Measurements from ENCODE around the gene FAM135A. TPM values are rescaled to one million over a fixed set of nuclear protein-coding genes. Genes with fewer than 3 reads are reported as not detected.

The FAM135A gene
- total RNA-seq, 1 experiment from 2014 or later = 16.0 TPM

GRCh38 chr6:70369332-70369950, 43.9 kb upstream of the FAM135A start:
- intact Hi-C loops (cut with micrococcal nuclease; ENCODE audit: unreplicated experiment) = loop anchor here (1.0 to 5.0 kb wide), 3 partner anchors 59 to 513 kb away; no protein-coding TSS in a partner anchor
- peaks cover 65% of the 10 kb centered on the region for H3K27me3 ChIP-seq (ENCODE audit: insufficient read depth, low read depth)
- no peaks in the 10 kb centered on the region for H3K9me2 ChIP-seq (ENCODE audit: insufficient read depth)
- no peaks in the 10 kb centered on the region for H3F3A ChIP-seq (ENCODE audit: insufficient read depth, low read depth)
- H3K4me2 ChIP-seq = no peak overlapping the region
- BruUV-seq (replicated peaks) = no TSS peak
- no peaks in the 10 kb centered on the region for H4K20me1 ChIP-seq (ENCODE audit: insufficient read depth)
- peak; percentile 46 to 67 for DNase-seq
- H3K79me2 ChIP-seq (ENCODE audit: low read depth) = no peaks in the 10 kb centered on the region
- H3K4me1 ChIP-seq (replicated peaks; ENCODE audit: insufficient read depth) = no peaks in the 10 kb centered on the region; the same call in 1 of the 2 replicates
- H3K36me3 ChIP-seq (ENCODE audit: low read depth) = no peaks in the 10 kb centered on the region
- no peak overlapping the region for H3K27ac ChIP-seq
- ChIA-PET POLR2A (ENCODE audit: unreplicated experiment) (interaction anchor here (0.5 kb wide), 1 partner anchor 555 kb away, joined by 3 read pairs; no protein-coding TSS in a partner anchor), CTCF (interaction anchor here (0.5 to 1.1 kb wide), 7 partner anchors 30 to 254 kb away, joined by 3 to 11 read pairs (median 5); partner anchors contain the start of gene FAM135A)
- H3K9me3 ChIP-seq (ENCODE audit: insufficient read depth, low read depth) = no peaks in the 10 kb centered on the region
- no peak overlapping the region for H2AFZ ChIP-seq
- H3K4me3 ChIP-seq = no peak overlapping the region
- TF ChIP-seq CTCF (conservative IDR thresholded peaks at IDR 0.05) (peak; percentile 90), EZH2 (IDR thresholded peaks at IDR 0.05; ENCODE audit: low read depth) (no peak)

- Histone ChIP-seq H3K4me3 (no peak overlapping the region), H3K4me2 (no peak overlapping the region), H3K9me3 (ENCODE audit: insufficient read depth, low read depth) (no peaks in the 10 kb centered on the region), H3K27ac (no peak overlapping the region), H3F3A (ENCODE audit: insufficient read depth, low read depth) (no peaks in the 10 kb centered on the region; the same call in 1 of the 2 replicates), H3K4me1 (replicated peaks; ENCODE audit: insufficient read depth) (peaks cover 5% of the 10 kb centered on the region; the same call in 1 of the 2 replicates), H3K36me3 (ENCODE audit: low read depth) (no peaks in the 10 kb centered on the region), H3K79me2 (ENCODE audit: low read depth) (no peaks in the 10 kb centered on the region), H3K9me2 (ENCODE audit: insufficient read depth) (no peaks in the 10 kb centered on the region), H3K27me3 (ENCODE audit: insufficient read depth, low read depth) (peaks cover 55% of the 10 kb centered on the region), H4K20me1 (ENCODE audit: insufficient read depth) (no peaks in the 10 kb centered on the region), H2AFZ (no peak overlapping the region)
- TF ChIP-seq EZH2 (IDR thresholded peaks at IDR 0.05; ENCODE audit: low read depth) = no peak
- TF ChIP-seq CTCF (conservative IDR thresholded peaks at IDR 0.05) = no peak
- ChIA-PET POLR2A (ENCODE audit: unreplicated experiment) (interaction anchor here (0.6 kb wide), 1 partner anchor 158 kb away, joined by 7 read pairs; no protein-coding TSS in a partner anchor), CTCF (interaction anchor here (2.0 kb wide), 1 partner anchor 60 kb away, joined by 7 read pairs; no protein-coding TSS in a partner anchor)
- intact Hi-C loops (cut with micrococcal nuclease; ENCODE audit: unreplicated experiment) = loop anchor here (2.0 to 5.0 kb wide), 2 partner anchors 28 to 317 kb away; no protein-coding TSS in a partner anchor
- no TSS peak for BruUV-seq (replicated peaks)
- DNase-seq = no peak
Observed at GRCh38 chr6:70370496-70370895, 42.8 kb upstream of the FAM135A start.

GRCh38 chr6:70371454-70372105, 41.7 kb upstream of the FAM135A start:
- H4K20me1 ChIP-seq (ENCODE audit: insufficient read depth) = no peaks in the 10 kb centered on the region
- intact Hi-C loops (cut with micrococcal nuclease; ENCODE audit: unreplicated experiment) = loop anchor here (2.0 to 5.0 kb wide), 2 partner anchors 27 to 316 kb away; no protein-coding TSS in a partner anchor
- ChIA-PET POLR2A (ENCODE audit: unreplicated experiment) (no interaction called here), CTCF (interaction anchor here (0.6 to 2.0 kb wide), 4 partner anchors 42 to 824 kb away, joined by 3 to 9 read pairs (median 6); partner anchors contain the start of gene FAM135A)
- no peaks in the 10 kb centered on the region for H3K9me2 ChIP-seq (ENCODE audit: insufficient read depth)
- no peak overlapping the region for H3K4me2 ChIP-seq
- H2AFZ ChIP-seq = no peak overlapping the region
- H3K79me2 ChIP-seq (ENCODE audit: low read depth) = no peaks in the 10 kb centered on the region
- H3F3A ChIP-seq (ENCODE audit: insufficient read depth, low read depth) = no peaks in the 10 kb centered on the region; the same call in 1 of the 2 replicates
- no peak overlapping the region for H3K4me3 ChIP-seq
- no TSS peak for BruUV-seq (replicated peaks)
- peaks cover 5% of the 10 kb centered on the region; the same call in 1 of the 2 replicates for H3K4me1 ChIP-seq (replicated peaks; ENCODE audit: insufficient read depth)
- H3K36me3 ChIP-seq (ENCODE audit: low read depth) = no peaks in the 10 kb centered on the region
- no peak overlapping the region for H3K27ac ChIP-seq
- peaks cover 44% of the 10 kb centered on the region for H3K27me3 ChIP-seq (ENCODE audit: insufficient read depth, low read depth)
- peak in 1 of 2 experiments; percentile 93 for DNase-seq
- no peaks in the 10 kb centered on the region for H3K9me3 ChIP-seq (ENCODE audit: insufficient read depth, low read depth)
- peak; percentile 76 for TF ChIP-seq CTCF (conservative IDR thresholded peaks at IDR 0.05)
- no peak for TF ChIP-seq EZH2 (IDR thresholded peaks at IDR 0.05; ENCODE audit: low read depth)

Data from PC-9 (cell line).